Naive thymus-derived CD4-positive, alpha-beta T cell (primary cell): ENCODE data around the gene TMTC2. TPM values are rescaled to one million over a fixed set of nuclear protein-coding genes. Genes with fewer than 3 reads are reported as not detected.

Experiments
- ATAC-seq: fragments of 150-1000 bp; cut with Tn5 transposase; 2 replicates; pipeline ENCODE4 v1.10.0; 2021; ENCODE audit warnings: mild to moderate bottlenecking, moderate library complexity
- CTCF ChIA-PET: fragments of 350-600 bp; sonication (Branson Sonifier 250); formaldehyde crosslinking; loops from one replicate; lab custom pipeline; 2021; ENCODE audit warnings: antibody characterized with exemption; lab: Charles Lee
- POLR2A ChIA-PET: fragments of 350-600 bp; sonication (Branson Sonifier 250); formaldehyde crosslinking; loops from one replicate; lab custom pipeline; 2021; ENCODE audit warnings: antibody characterized with exemption, inconsistent platforms; lab: Charles Lee
- DNase-seq, 9 donors: peaks; one replicate each; pipeline versions ENCODE4 v3.0.0 to v3.0.0-alpha.2; 2020 to 2022; ENCODE audit warnings: mixed read lengths in 1 of 9
- H3K27ac ChIP-seq: one replicate; pipeline ENCODE4 v1.7.0; 2013; ENCODE audit warnings: mild to moderate bottlenecking, low read depth, low read length, moderate library complexity
- H3K27me3 ChIP-seq, 2 donors: one replicate each; pipeline ENCODE4 v1.7.0; 2013; ENCODE audit warnings: low read length in 2 of 2, mild to moderate bottlenecking in 2 of 2, moderate library complexity in 2 of 2; ENCODE audit not compliant: control insufficient read depth in 2 of 2, insufficient read depth in 2 of 2
- H3K36me3 ChIP-seq, 3 experiments: 1 replicate in 2 of 3; 2 replicates in 1 of 3; pipeline ENCODE4 v1.7.0; 2013; ENCODE audit warnings: low read length in 3 of 3, mild to moderate bottlenecking in 3 of 3, moderate library complexity in 1 of 3; ENCODE audit not compliant: insufficient read depth in 3 of 3, control insufficient read depth in 2 of 3
- H3K4me1 ChIP-seq, 2 donors: one replicate each; pipeline ENCODE4 v1.7.0; 2013; ENCODE audit warnings: low read length in 2 of 2, mild to moderate bottlenecking in 2 of 2, moderate library complexity in 1 of 2; ENCODE audit not compliant: control insufficient read depth in 2 of 2, insufficient read depth in 2 of 2
- H3K4me3 ChIP-seq: 2 replicates; pipeline ENCODE4 v1.7.0; 2013; ENCODE audit warnings: mild to moderate bottlenecking, low read length
- H3K9me3 ChIP-seq, 3 experiments: 1 replicate in 2 of 3; 2 replicates in 1 of 3; pipeline ENCODE4 v1.7.0; 2013; ENCODE audit warnings: low read length in 3 of 3; ENCODE audit not compliant: control insufficient read depth in 2 of 3
- H3K27ac Mint-ChIP-seq, 9 donors: one replicate each; pipeline ENCODE4 v1.8.0; 2020 to 2022; ENCODE audit warnings: mixed read lengths in 9 of 9, mild to moderate bottlenecking in 8 of 9, moderate library complexity in 5 of 9, inconsistent platforms in 2 of 9
- H3K27me3 Mint-ChIP-seq, 5 donors: one replicate each; pipeline ENCODE4 v1.8.0; 2021 to 2022; ENCODE audit warnings: mixed read lengths in 5 of 5, mild to moderate bottlenecking in 1 of 5
- H3K36me3 Mint-ChIP-seq, 5 donors: one replicate each; pipeline ENCODE4 v1.8.0; 2020 to 2022; ENCODE audit warnings: mixed read lengths in 5 of 5, mild to moderate bottlenecking in 3 of 5, inconsistent platforms in 1 of 5
- H3K4me1 Mint-ChIP-seq, 7 donors: one replicate each; pipeline ENCODE4 v1.8.0; 2020 to 2022; ENCODE audit warnings: mixed read lengths in 7 of 7, mild to moderate bottlenecking in 3 of 7, inconsistent platforms in 1 of 7
- H3K4me3 Mint-ChIP-seq, 10 donors: one replicate each; pipeline ENCODE4 v1.8.0; 2020 to 2022; ENCODE audit warnings: mild to moderate bottlenecking in 10 of 10, mixed read lengths in 10 of 10, moderate library complexity in 6 of 10, inconsistent platforms in 2 of 10
- H3K9me3 Mint-ChIP-seq, 11 donors: one replicate each; pipeline ENCODE4 v1.8.0; 2020 to 2022; ENCODE audit warnings: mixed read lengths in 11 of 11, mild to moderate bottlenecking in 4 of 11, inconsistent platforms in 1 of 11, moderate library complexity in 1 of 11
- intact Hi-C, 2 donors: fragments of 100-400 bp; cut with micrococcal nuclease; formaldehyde crosslinking; loops; one replicate each; pipeline ENCODE4 v1.15.1; 2023
- polyA plus RNA-seq, 2 donors: library from polyadenylated mRNA; unstranded; fragments of 300-500 nt; fragmentation: Illumina TruSeq; gene quantifications; one replicate each; pipeline ENCODE4 v1.2.3, GENCODE V29; 2021
- total RNA-seq, 6 experiments: library from RNA in 5 of 6; stranded (reverse) in 5 of 6; gene quantifications; 1 replicate in 5 of 6; 2 replicates in 1 of 6; pipeline ENCODE4 v1.2.3 and lab custom pipeline; 2021 to 2026

Gene TMTC2
- total and polyA plus RNA-seq, 7 experiments from 2014 or later: 3.1 to 11.1 (median 4.7) TPM; not detected in 2

- no peaks in the 10 kb centered on the region for H3K4me1 ChIP-seq
- Mint-ChIP-seq H3K27me3 (peaks cover 0 to 5% (median 0%) of the 10 kb centered on the region in 5 donors), H3K4me1 (peaks cover 0 to 2% (median 0%) of the 10 kb centered on the region in 7 donors), H3K36me3 (no peaks in the 10 kb centered on the region), H3K4me3 (no peak overlapping the region), H3K9me3 (peaks cover 0 to 2% (median 0%) of the 10 kb centered on the region in 11 donors), H3K27ac (no peak overlapping the region)
- no peaks in the 10 kb centered on the region for H3K27me3 ChIP-seq
- ATAC-seq: no peak
- intact Hi-C loops: no loop called here
- POLR2A ChIA-PET: no interaction called here
- CTCF ChIA-PET: no interaction called here
- no peaks in the 10 kb centered on the region for H3K36me3 ChIP-seq
- no peak overlapping the region for H3K27ac ChIP-seq
- no peak for DNase-seq
- H3K4me3 ChIP-seq: no peak overlapping the region
- H3K9me3 ChIP-seq: no peaks in the 10 kb centered on the region
Measured at GRCh38 chr12:82942521-82942920, 255.8 kb downstream of the TMTC2 start.

- Mint-ChIP-seq H3K27ac (no peak overlapping the region), H3K36me3 (no peaks in the 10 kb centered on the region), H3K9me3 (peaks cover 0 to 2% (median 0%) of the 10 kb centered on the region in 11 donors), H3K27me3 (peaks cover 0 to 5% (median 0%) of the 10 kb centered on the region in 5 donors), H3K4me3 (no peak overlapping the region), H3K4me1 (peaks cover 0 to 2% (median 0%) of the 10 kb centered on the region in 7 donors)
- Histone ChIP-seq H3K4me1 (no peaks in the 10 kb centered on the region), H3K9me3 (no peaks in the 10 kb centered on the region), H3K27ac (no peak overlapping the region), H3K4me3 (no peak overlapping the region), H3K27me3 (no peaks in the 10 kb centered on the region), H3K36me3 (no peaks in the 10 kb centered on the region)
- DNase-seq (no peak), ATAC-seq (no peak)
- ChIA-PET CTCF (no interaction called here), POLR2A (no interaction called here)
- intact Hi-C loops: no loop called here
Measured at GRCh38 chr12:82942991-82943401, 256.3 kb downstream of the TMTC2 start.

- Mint-ChIP-seq H3K4me1 (no peaks in the 10 kb centered on the region), H3K9me3 (no peaks in the 10 kb centered on the region), H3K36me3 (no peaks in the 10 kb centered on the region), H3K27ac (no peak overlapping the region), H3K27me3 (no peaks in the 10 kb centered on the region), H3K4me3 (no peak overlapping the region)
- no peak for ATAC-seq
- Histone ChIP-seq H3K9me3 (no peaks in the 10 kb centered on the region), H3K4me3 (no peak overlapping the region), H3K36me3 (no peaks in the 10 kb centered on the region), H3K4me1 (no peaks in the 10 kb centered on the region), H3K27ac (no peak overlapping the region), H3K27me3 (no peaks in the 10 kb centered on the region)
- ChIA-PET POLR2A (no interaction called here), CTCF (no interaction called here)
- DNase-seq: no peak
- intact Hi-C loops: no loop called here
Measured at GRCh38 chr12:82948491-82948890, 261.8 kb downstream of the TMTC2 start.

GRCh38 chr12:82950356-82950755, 263.6 kb downstream of the TMTC2 start:
- H3K27me3 Mint-ChIP-seq: no peaks in the 10 kb centered on the region
- H3K9me3 ChIP-seq: no peaks in the 10 kb centered on the region
- ATAC-seq: no peak
- no peak overlapping the region for H3K4me3 Mint-ChIP-seq
- no peak overlapping the region for H3K4me3 ChIP-seq
- H3K9me3 Mint-ChIP-seq: no peaks in the 10 kb centered on the region
- no peak overlapping the region for H3K27ac Mint-ChIP-seq
- DNase-seq: no peak
- no peaks in the 10 kb centered on the region for H3K4me1 ChIP-seq
- H3K27me3 ChIP-seq: no peaks in the 10 kb centered on the region
- no peaks in the 10 kb centered on the region for H3K36me3 Mint-ChIP-seq
- no peaks in the 10 kb centered on the region for H3K4me1 Mint-ChIP-seq
- POLR2A ChIA-PET: no interaction called here
- no peak overlapping the region for H3K27ac ChIP-seq
- intact Hi-C loops: no loop called here
- CTCF ChIA-PET: no interaction called here
- no peaks in the 10 kb centered on the region for H3K36me3 ChIP-seq

GRCh38 chr12:82952946-82953345, 266.2 kb downstream of the TMTC2 start:
- no peak overlapping the region for H3K27ac Mint-ChIP-seq
- intact Hi-C loops: no loop called here
- no peak for DNase-seq
- peaks cover 0 to 6% (median 0%) of the 10 kb centered on the region in 5 donors for H3K27me3 Mint-ChIP-seq
- Histone ChIP-seq H3K27me3 (no peaks in the 10 kb centered on the region), H3K4me3 (no peak overlapping the region), H3K27ac (no peak overlapping the region), H3K36me3 (no peaks in the 10 kb centered on the region), H3K9me3 (no peaks in the 10 kb centered on the region), H3K4me1 (no peaks in the 10 kb centered on the region)
- no peak overlapping the region for H3K4me3 Mint-ChIP-seq
- H3K36me3 Mint-ChIP-seq: no peaks in the 10 kb centered on the region
- no peaks in the 10 kb centered on the region for H3K4me1 Mint-ChIP-seq
- CTCF ChIA-PET: no interaction called here
- ATAC-seq: no peak
- POLR2A ChIA-PET: no interaction called here
- peaks cover 0 to 11% (median 0%) of the 10 kb centered on the region in 11 donors for H3K9me3 Mint-ChIP-seq

GRCh38 chr12:82953397-82953796, 266.7 kb downstream of the TMTC2 start:
- no peaks in the 10 kb centered on the region for H3K4me1 ChIP-seq
- no peak for ATAC-seq
- H3K4me3 ChIP-seq: no peak overlapping the region
- H3K4me1 Mint-ChIP-seq: no peaks in the 10 kb centered on the region
- POLR2A ChIA-PET: no interaction called here
- H3K27me3 Mint-ChIP-seq: peaks cover 0 to 6% (median 0%) of the 10 kb centered on the region in 5 donors
- no peak overlapping the region for H3K27ac ChIP-seq
- intact Hi-C loops: no loop called here
- no peaks in the 10 kb centered on the region for H3K9me3 ChIP-seq
- peaks cover 0 to 11% (median 0%) of the 10 kb centered on the region in 11 donors for H3K9me3 Mint-ChIP-seq
- H3K27me3 ChIP-seq: no peaks in the 10 kb centered on the region
- no peak overlapping the region for H3K27ac Mint-ChIP-seq
- CTCF ChIA-PET: no interaction called here
- H3K36me3 Mint-ChIP-seq: no peaks in the 10 kb centered on the region
- DNase-seq: no peak
- H3K36me3 ChIP-seq: no peaks in the 10 kb centered on the region
- H3K4me3 Mint-ChIP-seq: no peak overlapping the region

- Histone ChIP-seq H3K4me3 (no peak overlapping the region), H3K27ac (no peak overlapping the region), H3K9me3 (no peaks in the 10 kb centered on the region), H3K36me3 (no peaks in the 10 kb centered on the region), H3K4me1 (no peaks in the 10 kb centered on the region), H3K27me3 (no peaks in the 10 kb centered on the region)
- Mint-ChIP-seq H3K4me1 (no peaks in the 10 kb centered on the region), H3K4me3 (no peak overlapping the region), H3K27ac (no peak overlapping the region), H3K9me3 (peaks cover 0 to 11% (median 0%) of the 10 kb centered on the region in 11 donors), H3K27me3 (peaks cover 0 to 6% (median 0%) of the 10 kb centered on the region in 5 donors), H3K36me3 (no peaks in the 10 kb centered on the region)
- intact Hi-C loops: no loop called here
- ATAC-seq: no peak
- ChIA-PET CTCF (no interaction called here), POLR2A (no interaction called here)
- no peak for DNase-seq
Measured at GRCh38 chr12:82954064-82954463, 267.4 kb downstream of the TMTC2 start.
